ENCODE measurements around the gene SDC3. TPM values are rescaled to one million over a fixed set of nuclear protein-coding genes. Genes with fewer than 3 reads are reported as not detected.

SDC3 gene
- total and polyA plus RNA-seq, 7 donors: 3.3 to 11.6 (median 6.8) TPM

- no peak for TF ChIP-seq CTCF (IDR thresholded peaks at IDR 0.05)
- DNase-seq: no peak
- H3K4me1 ChIP-seq: no peaks in the 10 kb centered on the region
- H3K27ac ChIP-seq: no peak overlapping the region
- no peak for ATAC-seq
- peaks cover 0 to 6% (median 0%) of the 10 kb centered on the region in 3 donors for H3K27me3 ChIP-seq (ENCODE audit: insufficient read depth in 3 of 3, low read length in 2 of 3)
- 73 to 79% (median 75%) methylated on average over 11 of the region's 11 CpGs for WGBS, 3 donors
- no peaks in the 10 kb centered on the region for H3K9me3 ChIP-seq
- intact Hi-C loops (cut with DNase I): no loop called here
- H3K4me3 ChIP-seq: no peak overlapping the region
- H3K36me3 ChIP-seq (ENCODE audit: insufficient read depth in 1 of 2, low read depth in 1 of 2): no peaks in the 10 kb centered on the region
These were observed 4.2 kb downstream of the SDC3 start for GRCh38 chr1:30904191-30904961.

DNA sequence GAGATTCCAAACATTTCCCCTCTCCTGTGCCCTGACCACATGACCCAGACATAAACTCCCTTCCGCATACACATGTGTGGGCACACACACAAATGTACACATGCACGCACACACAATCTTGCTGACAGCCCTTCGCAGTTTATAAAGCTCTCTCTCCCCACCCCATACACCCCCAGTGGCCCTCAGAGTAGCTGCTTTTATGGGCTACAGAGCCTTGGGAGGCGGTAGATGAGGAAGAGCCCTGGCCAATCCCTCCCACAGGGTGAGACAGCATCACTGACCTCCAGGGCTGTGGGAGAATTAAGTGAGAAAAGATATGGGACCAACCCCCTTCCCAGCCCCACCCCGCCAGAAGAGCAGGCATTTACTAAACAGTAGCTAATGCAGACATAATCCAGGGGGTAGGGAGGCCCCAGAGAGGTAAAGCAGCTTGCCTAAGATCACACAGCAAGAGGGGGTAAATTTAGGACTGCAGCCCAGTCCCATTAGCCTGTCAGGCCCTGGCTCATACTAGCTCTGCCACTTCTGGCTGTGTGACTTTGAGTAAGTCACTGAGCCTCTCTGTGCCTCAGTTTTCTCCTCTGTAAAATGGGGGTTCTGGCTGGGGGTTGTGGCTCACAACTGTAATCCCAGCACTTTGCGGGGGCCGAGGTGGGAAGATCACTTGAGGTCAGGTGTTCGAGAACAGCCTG is 5.1 kb downstream of the SDC3 start:
- DNase-seq: no peak
- no peaks in the 10 kb centered on the region for H3K27me3 ChIP-seq (ENCODE audit: insufficient read depth in 3 of 3, low read length in 2 of 3)
- no peak overlapping the region for H3K27ac ChIP-seq
- no peaks in the 10 kb centered on the region for H3K9me3 ChIP-seq
- no peak overlapping the region for H3K4me3 ChIP-seq
- 84 to 89% (median 86%) methylated on average over 8 of the region's 8 CpGs for WGBS, 3 donors
- H3K36me3 ChIP-seq (ENCODE audit: insufficient read depth in 1 of 2, low read depth in 1 of 2): no peaks in the 10 kb centered on the region
- no peak for TF ChIP-seq CTCF (IDR thresholded peaks at IDR 0.05)
- H3K4me1 ChIP-seq: no peaks in the 10 kb centered on the region
- intact Hi-C loops (cut with DNase I): no loop called here
- no peak for ATAC-seq

- no peaks in the 10 kb centered on the region for H3K36me3 ChIP-seq (ENCODE audit: insufficient read depth in 1 of 2, low read depth in 1 of 2)
- no peak overlapping the region for H3K4me3 ChIP-seq
- ATAC-seq (peak in 2 of 4 donors; percentile 8 to 10), DNase-seq (no peak)
- no peaks in the 10 kb centered on the region for H3K27me3 ChIP-seq (ENCODE audit: insufficient read depth in 3 of 3, low read length in 2 of 3)
- H3K27ac ChIP-seq: peak overlapping the region; percentile 41
- no peak for TF ChIP-seq CTCF (IDR thresholded peaks at IDR 0.05)
- intact Hi-C loops (cut with DNase I): no loop called here
- H3K4me1 ChIP-seq: no peaks in the 10 kb centered on the region
- WGBS, 3 donors: 57 to 62% (median 57%) methylated on average over 5 to 9 of the region's 9 CpGs
- H3K9me3 ChIP-seq: no peaks in the 10 kb centered on the region
These were observed 5.8 kb downstream of the SDC3 start for GRCh38 chr1:30902593-30903290.

- DNase-seq: peak in 1 of 2 donors; percentile 65
- intact Hi-C loops (cut with DNase I): no loop called here
- Histone ChIP-seq H3K27me3 (ENCODE audit: insufficient read depth in 3 of 3, low read length in 2 of 3) (no peaks in the 10 kb centered on the region), H3K36me3 (ENCODE audit: insufficient read depth in 1 of 2, low read depth in 1 of 2) (no peaks in the 10 kb centered on the region), H3K4me1 (no peaks in the 10 kb centered on the region), H3K9me3 (no peaks in the 10 kb centered on the region), H3K4me3 (no peak overlapping the region), H3K27ac (peak overlapping the region; percentile 41)
- TF ChIP-seq CTCF (IDR thresholded peaks at IDR 0.05): no peak
- peak in 2 of 4 donors; percentile 27 to 42 for ATAC-seq
- 61 to 64% (median 64%) methylated on average over 11 of the region's 11 CpGs for WGBS, 3 donors
These were observed 6.6 kb downstream of the SDC3 start for GRCh38 chr1:30901798-30902581.

Data from psoas muscle (tissue), 8 donors.